WTC11 (cell line): Measurements from ENCODE around the gene NPPA. TPM values are rescaled to one million over a fixed set of nuclear protein-coding genes. Genes with fewer than 3 reads are reported as not detected.

Source experiments
- ATAC-seq: fragments of 200-7000 bp; cut with Tn5 transposase; 2 replicates; pipeline ENCODE4 v1.10.0; 2021; ENCODE audit warnings: mild to moderate bottlenecking, moderate library complexity
- CTCF ChIA-PET: fragments of 300-600 bp; sonication (Branson Sonifier 250); formaldehyde crosslinking; loops from one replicate; lab custom pipeline; 2021; ENCODE audit warnings: antibody characterized with exemption; lab: Charles Lee
- POLR2A ChIA-PET: fragments of 350-600 bp; sonication (Branson Sonifier 250); formaldehyde crosslinking; loops from one replicate; lab custom pipeline; 2021; ENCODE audit warnings: antibody characterized with exemption; lab: Charles Lee
- DNase-seq: peaks from one replicate; pipeline ENCODE4 v3.0.0; 2021; ENCODE audit warnings: low spot score
- H3K27ac Mint-ChIP-seq: 2 replicates; pipeline ENCODE4 v1.8.0; 2021; ENCODE audit warnings: mixed read lengths
- H3K27me3 Mint-ChIP-seq: 2 replicates; pipeline ENCODE4 v1.8.0; 2021; ENCODE audit warnings: low read depth, mild to moderate bottlenecking, moderate library complexity, mixed read lengths
- H3K36me3 Mint-ChIP-seq: 2 replicates; pipeline ENCODE4 v1.8.0; 2021; ENCODE audit warnings: mixed read lengths
- H3K4me1 Mint-ChIP-seq: 2 replicates; pipeline ENCODE4 v1.8.0; 2022; ENCODE audit warnings: mixed read lengths
- H3K4me3 Mint-ChIP-seq: 2 replicates; pipeline ENCODE4 v1.8.0; 2021; ENCODE audit warnings: mild to moderate bottlenecking, moderate library complexity, mixed read lengths
- H3K9me3 Mint-ChIP-seq: 2 replicates; pipeline ENCODE4 v1.8.0; 2021; ENCODE audit warnings: mixed read lengths
- AFF4 ChIP-seq: sonication (generic); formaldehyde crosslinking; IDR thresholded peaks from 2 replicates; pipeline ENCODE4 v1.8.1; 2023; ENCODE audit warnings: mild to moderate bottlenecking, missing genetic modification reagents, borderline replicate concordance
- FOXK1 ChIP-seq: sonication (generic); formaldehyde crosslinking; IDR thresholded peaks from 2 replicates; pipeline ENCODE4 v1.8.0; 2022; ENCODE audit warnings: mild to moderate bottlenecking, moderate library complexity, missing genetic modification reagents
- GABPB1 ChIP-seq: sonication (generic); formaldehyde crosslinking; IDR thresholded peaks from 2 replicates; pipeline ENCODE4 v1.8.1; 2023; ENCODE audit warnings: mild to moderate bottlenecking, missing genetic modification reagents
- GTF2I ChIP-seq: fragments of 250-450 bp; sonication (Bioruptor Pico); conservative IDR thresholded peaks from 2 replicates; pipeline ENCODE4 v1.4.0; 2021; ENCODE audit warnings: mild to moderate bottlenecking
- MAX ChIP-seq: sonication (generic); formaldehyde crosslinking; IDR thresholded peaks from 2 replicates; pipeline ENCODE4 v1.8.0; 2022; ENCODE audit warnings: mild to moderate bottlenecking, missing genetic modification reagents
- SP1 ChIP-seq: sonication (generic); formaldehyde crosslinking; conservative IDR thresholded peaks from 2 replicates; pipeline ENCODE4 v1.8.1; 2022; ENCODE audit warnings: missing genetic modification reagents
- TEAD4 ChIP-seq: sonication (generic); formaldehyde crosslinking; IDR thresholded peaks from 2 replicates; pipeline ENCODE4 v1.8.0; 2022; ENCODE audit warnings: mild to moderate bottlenecking, missing genetic modification reagents
- USF1 ChIP-seq: sonication (generic); formaldehyde crosslinking; IDR thresholded peaks from 2 replicates; pipeline ENCODE4 v1.8.0; 2022; ENCODE audit warnings: mild to moderate bottlenecking, missing genetic modification reagents
- ZNF219 ChIP-seq: sonication (generic); formaldehyde crosslinking; IDR thresholded peaks from 2 replicates; pipeline ENCODE4 v1.8.0; 2023; ENCODE audit warnings: missing genetic modification reagents, mild to moderate bottlenecking, borderline replicate concordance
- ZNF317 ChIP-seq: sonication (generic); formaldehyde crosslinking; IDR thresholded peaks from 2 replicates; pipeline ENCODE4 v1.8.1; 2023; ENCODE audit warnings: low read depth, mild to moderate bottlenecking, moderate library complexity, missing genetic modification reagents, borderline replicate concordance
- ZNF423 ChIP-seq: fragments of 250-450 bp; sonication (Bioruptor Pico); IDR thresholded peaks from 2 replicates; pipeline ENCODE4 v2.1.2; 2022; ENCODE audit warnings: mild to moderate bottlenecking, moderate library complexity
- total RNA-seq: library from RNA; stranded (reverse); gene quantifications from 3 replicates; pipeline ENCODE4 v1.2.3, GENCODE V29; 2021

The NPPA gene
- total RNA-seq, 1 experiment from 2014 or later: not detected

GRCh38 chr1:11882814-11883538, 35.4 kb upstream of the NPPA start:
- Mint-ChIP-seq H3K9me3 (peaks cover 11% of the 10 kb centered on the region), H3K27me3 (no peaks in the 10 kb centered on the region), H3K4me3 (no peak overlapping the region), H3K27ac (peak overlapping the region; percentile 58; the same call in 1 of the 2 replicates), H3K4me1 (peaks cover 8% of the 10 kb centered on the region)
- peak; percentile 66 for DNase-seq
- CTCF ChIA-PET: interaction anchor here (1.0 to 2.1 kb wide), 5 partner anchors 10 to 44 kb away, joined by 3 to 11 read pairs (median 4); no protein-coding TSS in a partner anchor
- peak; percentile 84 for ATAC-seq
- no peak for TF ChIP-seq ZNF219
- peak; percentile 80; the same call in 1 of the 2 replicates for TF ChIP-seq TEAD4
- peak; percentile 50; the same call in 1 of the 2 replicates for TF ChIP-seq MAX
- 0 out of 2 replicates have a peak, but pooled peaks have one; percentile 13 for TF ChIP-seq ZNF423
- TF ChIP-seq SP1: no peak
- peak; percentile 75 for TF ChIP-seq USF1
- TF ChIP-seq, all 79 proteins: peak for 4
- POLR2A ChIA-PET: interaction anchor here (1.0 kb wide), 1 partner anchor 25 kb away, joined by 3 read pairs; no protein-coding TSS in a partner anchor
- no peaks in the 10 kb centered on the region for H3K36me3 Mint-ChIP-seq

GRCh38 chr1:11881749-11882441, 34.3 kb upstream of the NPPA start:
- Mint-ChIP-seq H3K4me1 (peaks cover 8% of the 10 kb centered on the region), H3K4me3 (no peak overlapping the region), H3K27me3 (no peaks in the 10 kb centered on the region), H3K36me3 (no peaks in the 10 kb centered on the region)
- ATAC-seq: no peak
- TF ChIP-seq ZNF317 (CRISPR knock-in tag) (no peak), SP1 (no peak), FOXK1 (CRISPR knock-in tag) (no peak)
- TF ChIP-seq, all 79 proteins: peak for 0
- Mint-ChIP-seq H3K9me3 (peaks cover 11% of the 10 kb centered on the region), H3K27ac (no peak overlapping the region; the same call in 1 of the 2 replicates)
- POLR2A ChIA-PET: no interaction called here
- DNase-seq: no peak
- CTCF ChIA-PET: interaction anchor here (1.0 to 2.1 kb wide), 4 partner anchors 11 to 43 kb away, joined by 3 to 11 read pairs (median 7); no protein-coding TSS in a partner anchor

GRCh38 chr1:11880911-11881748, 33.5 kb upstream of the NPPA start:
- H3K27me3 Mint-ChIP-seq: no peaks in the 10 kb centered on the region
- no peaks in the 10 kb centered on the region for H3K36me3 Mint-ChIP-seq
- H3K27ac Mint-ChIP-seq: 0 out of 2 replicates have a peak overlapping the region, but pooled peaks have one; percentile 14
- ATAC-seq (no peak), DNase-seq (no peak)
- TF ChIP-seq GTF2I (CRISPR knock-in tag) (no peak), GABPB1 (CRISPR knock-in tag) (no peak), AFF4 (no peak)
- H3K9me3 Mint-ChIP-seq: peaks cover 11% of the 10 kb centered on the region
- POLR2A ChIA-PET: no interaction called here
- no peak overlapping the region for H3K4me3 Mint-ChIP-seq
- CTCF ChIA-PET: interaction anchor here (1.0 to 2.1 kb wide), 5 partner anchors 12 to 86 kb away, joined by 3 to 11 read pairs (median 5); partner anchors contain the start of gene NPPB
- H3K4me1 Mint-ChIP-seq: peaks cover 8% of the 10 kb centered on the region
